HG03558 (cell line): ENCODE data around the gene ATP2B3.

Source experiments
- ATAC-seq: cut with Tn5 transposase; IDR thresholded peaks from one replicate; pipeline ENCODE4 v1.9.1; 2021; ENCODE audit warnings: moderate number of reproducible peaks; ENCODE audit not compliant: unreplicated experiment; ENCODE audit errors: extremely low read depth

Gene ATP2B3

GRCh38 chrX:153517423-153517822 lies at the start of gene ATP2B3:
ATP2B3 (plus strand) TSS chrX:153517642; CDS start chrX:153536248, 18,606 bp downstream.
- ATAC-seq = no peak

GRCh38 chrX:153468008-153468580 lies 49.3 kb upstream of the ATP2B3 start:
- ATAC-seq = no peak

DNA sequence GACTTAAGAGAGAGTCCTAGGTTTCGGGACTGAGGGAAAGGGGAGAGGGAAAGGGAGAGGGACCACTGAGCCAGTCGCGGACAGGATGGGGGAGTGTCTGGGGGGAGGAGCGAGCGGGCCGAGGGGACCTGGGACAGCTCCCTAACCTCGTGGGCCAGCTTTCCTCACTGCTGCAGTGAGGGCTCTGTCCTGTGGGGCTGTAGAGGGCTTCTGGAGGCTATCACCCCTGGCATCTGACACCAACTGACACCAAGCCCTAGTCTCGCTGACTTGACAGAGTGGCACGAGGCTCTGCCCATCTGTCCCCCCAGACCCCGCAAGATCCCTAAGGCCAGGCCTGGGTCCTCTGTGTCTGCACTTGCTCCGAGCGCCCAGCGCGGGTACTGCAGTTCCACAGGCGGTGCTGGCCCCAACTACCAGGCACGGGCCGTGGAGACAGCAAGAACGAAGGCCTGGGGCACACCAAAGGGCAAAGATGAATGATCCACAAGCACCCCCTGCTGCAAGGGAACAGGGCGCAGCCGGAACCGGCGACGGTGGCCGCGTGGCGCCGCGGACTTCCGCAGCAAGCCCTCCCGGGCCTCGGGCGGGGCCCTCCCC lies 47.5 kb upstream of the ATP2B3 start:
- ATAC-seq = no peak

GRCh38 chrX:153470411-153471363 lies 46.8 kb upstream of the ATP2B3 start, which contains the start of gene HAUS7:
HAUS7 (minus strand) TSS chrX:153470576; CDS start chrX:153470557, 19 bp downstream.
- ATAC-seq = peak; percentile 47

DNA sequence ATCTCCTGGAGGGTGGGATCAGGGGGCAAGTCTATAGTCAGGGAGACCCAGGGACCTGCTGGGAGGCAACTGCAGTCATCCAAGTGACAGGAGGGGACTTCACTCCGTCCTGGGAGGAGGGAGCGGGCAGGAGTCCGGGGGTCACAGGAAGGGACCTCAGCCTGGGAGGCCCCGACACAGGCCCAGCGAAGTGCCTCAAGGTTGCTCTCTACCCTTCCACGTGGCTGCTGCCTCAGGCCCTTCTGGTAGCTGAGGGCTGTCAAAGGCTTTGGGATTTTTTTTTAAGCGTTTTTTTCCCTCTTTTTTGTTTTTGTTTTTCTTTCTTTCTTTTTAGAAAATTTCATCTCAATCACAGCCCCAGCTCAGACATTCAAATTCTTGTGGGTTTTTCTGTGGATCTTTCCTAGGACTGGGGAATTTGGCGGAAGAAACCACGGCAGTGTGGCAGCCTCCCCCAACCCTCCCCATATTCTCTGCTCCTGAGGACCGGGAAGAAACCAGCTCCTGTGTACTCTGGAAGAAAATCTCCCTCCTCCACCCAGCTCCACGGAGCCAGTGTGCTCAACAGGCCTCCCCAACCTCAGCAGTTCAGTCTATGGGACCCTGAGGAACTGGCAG lies 45.7 kb upstream of the ATP2B3 start:
- ATAC-seq = no peak

GRCh38 chrX:153473126-153473525 lies 44.3 kb upstream of the ATP2B3 start:
- ATAC-seq = no peak

DNA sequence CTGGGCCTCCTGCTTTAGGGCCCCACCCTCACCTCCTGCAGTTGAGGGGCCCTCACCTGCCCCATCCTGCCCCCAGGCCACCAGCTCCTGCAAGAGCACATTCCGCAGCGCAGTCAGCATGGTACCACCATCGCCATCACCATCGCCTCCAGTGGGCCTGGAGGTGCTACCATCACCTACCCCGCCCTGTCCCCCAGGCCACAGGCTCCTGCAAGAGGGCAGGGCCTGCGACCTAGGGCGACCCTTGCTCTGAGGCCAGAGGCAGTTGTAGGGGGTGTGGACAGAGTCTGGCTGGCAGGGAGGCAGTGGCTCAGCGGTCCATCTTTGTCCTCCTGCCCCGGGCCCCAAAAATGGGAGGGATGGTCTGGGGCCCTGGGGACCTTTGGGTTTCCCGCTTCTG lies 43.2 kb upstream of the ATP2B3 start:
- no peak for ATAC-seq

DNA sequence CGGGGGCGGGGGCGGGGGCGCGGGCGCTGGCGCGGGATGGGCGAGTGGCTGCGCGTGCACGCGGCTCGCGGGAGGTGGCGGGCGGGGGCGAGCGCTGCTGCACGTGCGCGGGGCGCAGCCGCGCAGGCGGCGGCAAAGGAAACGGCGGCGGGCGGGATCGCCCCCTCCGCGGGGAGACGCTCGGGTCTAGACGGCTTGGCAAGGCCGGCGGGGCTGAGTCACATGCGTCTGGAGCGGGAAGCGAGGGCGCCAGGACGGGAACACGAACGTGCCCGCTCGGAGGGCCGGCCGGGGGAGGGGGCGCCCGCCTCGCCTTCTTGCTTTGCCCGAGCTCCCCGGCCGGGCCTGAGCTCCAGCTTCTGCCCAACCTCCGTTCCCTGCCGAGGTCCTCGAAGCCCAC lies 42.7 kb upstream of the ATP2B3 start:
- ATAC-seq = no peak

DNA sequence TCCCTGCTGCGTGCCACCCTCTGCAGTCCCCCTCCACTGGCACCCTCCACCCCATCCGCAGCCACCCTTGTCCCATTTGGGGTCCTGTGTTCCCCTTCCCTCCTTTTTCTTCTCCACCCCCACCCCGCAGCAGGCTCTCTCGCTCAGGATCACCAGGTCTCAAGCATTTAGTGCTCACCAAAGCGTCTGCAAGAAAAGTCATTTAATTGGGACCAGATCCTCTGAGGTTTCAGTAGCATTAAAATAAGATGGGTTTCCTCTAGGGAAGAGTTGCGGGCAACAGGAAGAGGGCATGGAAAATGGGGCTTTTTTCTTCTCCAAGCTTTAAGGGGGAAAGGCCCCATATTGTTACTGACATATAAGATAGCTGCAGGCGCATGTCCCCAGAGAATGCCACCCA lies 42.2 kb upstream of the ATP2B3 start:
- no peak for ATAC-seq

DNA sequence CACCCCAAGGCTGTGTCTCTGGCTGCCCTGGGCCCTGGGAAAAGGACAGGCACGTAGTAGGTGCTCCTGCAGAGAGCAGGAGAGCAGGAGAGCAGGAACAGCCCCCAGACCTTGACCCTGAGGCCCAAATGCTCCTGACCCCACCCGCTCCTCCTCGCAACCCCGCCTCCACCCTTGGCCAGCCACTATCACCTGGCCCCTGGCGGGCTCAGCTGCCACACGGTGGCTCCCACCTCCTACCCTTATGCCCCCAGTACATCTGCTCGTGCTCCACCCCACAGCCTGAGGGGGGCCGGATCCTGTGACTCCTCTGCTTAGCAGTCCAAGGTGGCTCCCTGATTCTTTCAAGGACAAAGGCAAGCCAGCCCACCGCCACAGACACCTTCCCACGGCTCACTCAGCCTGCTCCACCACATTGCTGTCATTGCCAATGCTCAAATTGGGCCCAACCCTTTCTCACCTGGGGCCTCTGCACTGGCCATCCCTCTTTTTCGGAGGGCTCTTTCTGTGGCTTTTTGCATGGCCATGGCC lies 41.6 kb upstream of the ATP2B3 start:
- no peak for ATAC-seq

DNA sequence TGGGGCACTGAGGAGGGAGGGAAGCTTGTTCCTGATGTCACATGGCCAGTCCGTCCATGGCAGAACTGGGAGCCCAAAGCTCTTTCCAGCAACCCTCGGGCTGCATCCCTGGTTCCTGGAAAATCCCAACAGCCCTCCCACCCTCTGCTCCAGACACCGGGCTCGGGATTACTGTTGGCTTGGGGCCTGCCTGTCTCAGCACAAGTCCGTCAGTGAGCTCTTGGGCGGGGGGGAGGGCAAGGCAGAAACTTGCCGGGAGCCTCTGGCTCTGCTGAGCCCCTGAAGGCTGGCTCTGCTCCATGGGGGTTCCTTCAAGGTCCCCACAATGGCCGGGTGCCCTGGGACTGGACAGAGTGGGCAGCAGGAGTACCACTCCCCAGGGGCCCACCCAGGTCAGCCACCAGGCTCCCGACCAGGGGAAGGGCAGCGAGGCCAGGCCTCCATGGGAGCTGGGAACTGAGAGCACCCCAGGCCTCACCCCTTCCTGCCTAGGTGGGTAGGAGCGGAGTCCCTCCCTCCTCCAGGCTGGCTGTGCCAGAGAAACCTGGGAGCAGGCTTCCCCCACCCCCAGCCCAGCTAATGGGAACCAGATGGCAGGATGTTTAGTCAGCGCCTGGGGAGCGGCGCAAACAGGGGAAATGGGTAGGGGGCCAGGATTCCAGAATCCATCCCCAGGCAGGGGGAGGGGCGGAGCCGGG lies 40.6 kb upstream of the ATP2B3 start:
- no peak for ATAC-seq

DNA sequence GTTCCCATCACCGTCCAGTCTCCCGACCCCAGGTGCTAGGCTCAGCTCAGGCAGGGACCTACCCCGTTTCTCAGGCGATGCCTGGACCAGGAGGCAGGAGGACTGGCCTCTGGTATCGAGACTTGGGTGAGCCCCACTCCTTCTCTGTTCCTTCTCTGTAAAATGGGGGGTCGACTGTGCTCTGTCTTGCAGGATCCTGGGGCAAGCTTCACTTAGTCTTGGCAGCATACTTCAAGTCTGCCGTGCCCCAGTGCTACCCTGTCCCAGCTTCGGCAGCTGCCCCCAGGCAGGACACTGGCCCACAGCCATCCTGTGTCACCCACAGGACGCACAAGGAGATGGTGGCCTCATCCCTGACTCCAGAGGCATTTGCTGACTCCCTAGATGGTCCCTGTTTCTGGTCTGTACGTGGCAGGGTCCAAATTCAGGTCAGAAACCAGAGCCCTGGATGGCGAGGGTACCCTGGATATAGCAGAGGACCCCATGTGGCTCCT lies 40.0 kb upstream of the ATP2B3 start:
- no peak for ATAC-seq

- ATAC-seq = no peak
Observed at GRCh38 chrX:153477901-153478300, 39.5 kb upstream of the ATP2B3 start.

GRCh38 chrX:153478746-153479145 lies 38.7 kb upstream of the ATP2B3 start:
- ATAC-seq = no peak

DNA sequence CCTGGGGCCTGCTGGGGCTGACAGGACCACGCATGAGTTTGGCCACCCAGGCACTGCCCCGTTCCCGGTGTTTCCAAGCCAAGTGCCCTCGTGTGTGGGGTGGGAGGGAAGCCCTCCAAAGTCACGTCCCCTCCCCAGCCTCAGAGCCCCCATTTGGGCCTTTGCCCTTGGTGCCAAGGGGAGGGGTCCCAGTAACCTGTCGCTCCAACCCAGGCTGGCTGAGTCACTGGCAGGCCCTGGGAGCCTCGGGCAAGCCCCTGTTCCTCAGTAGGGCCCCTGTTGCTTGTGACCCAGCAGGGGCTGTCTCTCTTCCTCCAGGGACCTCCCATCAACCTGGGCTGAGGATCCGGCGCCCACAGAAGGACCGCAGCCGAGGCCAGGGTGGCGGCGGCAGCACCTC lies 36.4 kb upstream of the ATP2B3 start:
- no peak for ATAC-seq

- no peak for ATAC-seq
Observed at GRCh38 chrX:153482376-153483015, 34.9 kb upstream of the ATP2B3 start.

DNA sequence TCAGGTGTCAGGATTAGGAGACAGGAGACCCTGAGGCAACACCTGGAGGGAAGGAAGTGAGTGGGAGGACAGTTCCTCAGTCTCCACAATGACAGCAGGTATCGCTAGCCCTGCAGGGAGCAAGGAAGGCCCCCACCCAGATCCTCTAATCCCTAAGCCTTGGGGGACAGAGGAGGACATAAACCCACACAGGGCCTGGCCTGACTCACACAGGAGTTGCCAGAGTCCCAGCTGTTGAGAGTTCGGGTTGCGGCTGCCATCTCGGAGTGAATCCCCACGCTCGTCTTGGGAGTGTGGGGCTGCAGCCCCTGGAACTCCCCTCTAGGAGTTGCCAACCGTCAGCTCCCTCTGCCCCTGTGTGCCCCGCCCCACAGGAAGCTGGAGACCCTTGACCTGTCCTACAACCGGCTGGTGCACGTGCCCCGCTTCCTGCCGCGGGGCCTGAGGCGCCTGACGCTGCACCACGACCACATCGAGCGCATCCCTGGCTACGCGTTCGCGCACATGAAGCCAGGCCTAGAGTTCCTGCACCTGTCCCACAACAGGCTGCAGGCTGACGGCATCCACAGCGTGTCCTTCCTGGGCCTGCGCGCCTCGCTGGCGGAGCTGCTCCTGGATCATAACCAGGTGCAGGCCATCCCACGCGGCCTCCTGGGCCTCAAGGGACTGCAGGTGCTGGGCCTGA lies 31.9 kb upstream of the ATP2B3 start:
- ATAC-seq = no peak

DNA sequence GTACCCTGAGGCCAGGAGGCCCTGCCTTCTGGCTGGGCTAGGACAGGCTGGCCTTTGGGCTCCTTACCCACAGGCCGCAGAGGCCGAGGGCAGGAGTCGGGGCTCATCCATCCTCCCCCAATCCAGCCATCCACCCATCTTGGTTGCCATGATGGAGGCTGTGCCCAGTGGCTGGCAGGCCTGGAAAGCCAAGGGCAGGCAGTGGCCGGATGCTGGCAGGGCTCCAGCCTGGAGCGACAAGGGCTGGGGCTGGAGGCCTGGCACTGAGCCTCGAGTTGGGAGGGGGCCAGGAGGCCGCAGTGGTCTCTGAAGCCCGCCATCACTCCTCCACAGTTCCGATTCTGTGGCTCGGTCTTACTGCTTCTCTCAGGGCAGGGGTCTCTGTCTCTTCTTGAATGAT lies 31.3 kb upstream of the ATP2B3 start:
- no peak for ATAC-seq

DNA sequence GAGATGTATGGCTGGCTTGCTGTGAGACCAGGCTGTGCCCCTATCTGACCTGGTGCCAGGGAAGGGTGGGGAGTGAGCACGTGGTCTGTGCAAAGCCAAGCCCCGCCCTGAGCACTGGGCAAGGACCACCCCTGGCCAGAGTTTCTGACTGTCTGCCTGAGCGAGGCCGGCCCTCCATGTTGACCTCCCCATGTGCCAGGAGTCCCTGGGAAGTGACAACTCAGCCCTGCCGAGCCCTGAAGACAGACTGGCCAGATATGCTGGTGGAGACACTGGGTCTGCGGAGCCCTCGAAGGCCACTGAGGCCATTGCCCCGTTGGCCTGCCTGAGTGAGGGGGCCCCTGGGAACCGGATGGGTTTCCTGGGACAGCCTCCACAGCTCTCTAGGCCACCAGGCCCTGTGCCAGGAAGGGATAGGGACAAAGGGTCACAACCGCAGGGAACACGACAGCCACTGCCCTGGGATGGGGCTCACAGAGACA lies 29.8 kb upstream of the ATP2B3 start:
- ATAC-seq = no peak
